Naive thymus-derived CD8-positive, alpha-beta T cell (primary cell): ENCODE results near the gene GLIPR2. TPM values are rescaled to one million over a fixed set of nuclear protein-coding genes. Genes with fewer than 3 reads are reported as not detected.
A peak's percentile ranks its signal among the peaks of the same experiment; 100 is the strongest.

Source experiments
- ATAC-seq, 2 donors: fragments of 150-1000 bp; cut with Tn5 transposase in 1 of 2; sonication (Bioruptor Pico), chemical (Tn5 transposase) in 1 of 2; 1 replicate in 1 of 2; 2 replicates in 1 of 2; pipeline ENCODE4 v1.10.0; 2021; ENCODE audit warnings: mild to moderate bottlenecking in 2 of 2, moderate library complexity in 2 of 2
- POLR2A ChIA-PET: fragments of 350-600 bp; sonication (Branson Sonifier 250); formaldehyde crosslinking; loops from one replicate; lab custom pipeline; 2021; ENCODE audit warnings: antibody characterized with exemption; lab: Charles Lee
- DNase-seq, 10 donors: peaks; one replicate each; pipeline versions ENCODE4 v3.0.0 to v3.0.0-alpha.2; 2020 to 2022
- H3K27ac Mint-ChIP-seq, 10 donors: one replicate each; pipeline ENCODE4 v1.8.0; 2020 to 2022; ENCODE audit warnings: mild to moderate bottlenecking in 10 of 10, mixed read lengths in 10 of 10, moderate library complexity in 4 of 10, inconsistent platforms in 1 of 10
- H3K27me3 Mint-ChIP-seq, 5 donors: one replicate each; pipeline ENCODE4 v1.8.0; 2021 to 2022; ENCODE audit warnings: mixed read lengths in 5 of 5
- H3K36me3 Mint-ChIP-seq, 3 donors: one replicate each; pipeline ENCODE4 v1.8.0; 2020 to 2022; ENCODE audit warnings: mixed read lengths in 3 of 3, mild to moderate bottlenecking in 2 of 3, inconsistent platforms in 1 of 3
- H3K4me1 Mint-ChIP-seq, 4 donors: one replicate each; pipeline ENCODE4 v1.8.0; 2021 to 2022; ENCODE audit warnings: mixed read lengths in 4 of 4
- H3K4me3 Mint-ChIP-seq, 10 donors: one replicate each; pipeline ENCODE4 v1.8.0; 2020 to 2022; ENCODE audit warnings: mild to moderate bottlenecking in 10 of 10, mixed read lengths in 10 of 10, moderate library complexity in 6 of 10, inconsistent platforms in 1 of 10
- H3K9me3 Mint-ChIP-seq, 9 donors: one replicate each; pipeline ENCODE4 v1.8.0; 2020 to 2022; ENCODE audit warnings: mixed read lengths in 9 of 9, mild to moderate bottlenecking in 3 of 9, inconsistent platforms in 1 of 9, moderate library complexity in 1 of 9
- polyA plus RNA-seq, 3 donors: library from polyadenylated mRNA; unstranded; fragments of 300-500 nt; fragmentation: Illumina TruSeq; gene quantifications; one replicate each; pipeline ENCODE4 v1.2.3, GENCODE V29; 2021
- total RNA-seq, 8 experiments: library from RNA in 2 of 8; stranded (reverse) in 2 of 8; gene quantifications; one replicate each; pipeline ENCODE4 v1.2.3 and lab custom pipeline; 2021 to 2026

GLIPR2 gene
- total and polyA plus RNA-seq, 5 experiments from 2014 or later, result 7.0 to 78.9 (median 43.2) TPM

DNA sequence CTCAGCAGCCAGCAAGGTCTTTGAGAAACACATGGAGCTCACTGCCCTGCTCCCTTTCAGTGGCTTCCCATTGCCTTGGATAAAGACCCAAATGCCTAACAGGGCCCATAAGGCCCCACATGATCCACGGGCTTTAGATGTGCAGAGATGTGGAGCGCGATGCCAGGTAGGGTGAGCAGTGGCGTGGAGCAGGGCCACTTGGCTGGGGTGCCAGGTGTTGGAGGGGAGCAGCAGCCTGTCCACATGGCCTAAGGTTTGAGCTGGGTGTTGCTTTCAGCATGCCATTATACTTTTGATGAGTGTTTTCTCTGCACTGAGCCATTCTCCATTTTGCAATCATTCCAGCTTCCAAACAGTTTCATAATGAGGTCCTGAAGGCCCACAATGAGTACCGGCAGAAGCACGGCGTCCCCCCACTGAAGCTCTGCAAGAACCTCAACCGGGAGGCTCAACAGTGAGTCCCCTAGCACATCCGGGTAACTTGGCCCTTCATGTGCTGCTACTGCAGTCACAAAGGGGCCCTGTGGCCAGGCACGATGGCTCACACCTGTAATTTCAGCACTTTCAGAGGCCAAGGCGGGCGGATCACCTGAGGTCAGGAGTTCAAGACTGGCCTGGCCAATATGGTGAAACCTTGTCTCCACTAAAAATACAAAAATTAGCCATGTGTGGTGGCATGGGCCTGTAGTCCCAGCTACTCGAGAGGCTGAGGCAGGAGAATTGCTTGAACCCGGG lies 11.1 kb downstream of the GLIPR2 start:
- peaks cover 54 to 95% (median 90%) of the 10 kb centered on the region in 4 donors for H3K4me1 Mint-ChIP-seq
- peak overlapping the region; percentile 58 to 90 (median 80) for H3K27ac Mint-ChIP-seq
- DNase-seq, result no peak
- H3K36me3 Mint-ChIP-seq, result peaks cover 11 to 23% (median 14%) of the 10 kb centered on the region in 3 donors
- ATAC-seq, result no peak
- POLR2A ChIA-PET, result interaction anchor here (0.6 to 3.8 kb wide), 4 partner anchors 10 to 186 kb away, joined by 3 to 19 read pairs (median 4); partner anchors contain the start of genes CLTA and GLIPR2
- peak overlapping the region in 8 of 10 donors; percentile 12 to 73 (median 33) for H3K4me3 Mint-ChIP-seq
- no peaks in the 10 kb centered on the region for H3K27me3 Mint-ChIP-seq
- H3K9me3 Mint-ChIP-seq, result peaks cover 0 to 19% (median 12%) of the 10 kb centered on the region in 9 donors

DNA sequence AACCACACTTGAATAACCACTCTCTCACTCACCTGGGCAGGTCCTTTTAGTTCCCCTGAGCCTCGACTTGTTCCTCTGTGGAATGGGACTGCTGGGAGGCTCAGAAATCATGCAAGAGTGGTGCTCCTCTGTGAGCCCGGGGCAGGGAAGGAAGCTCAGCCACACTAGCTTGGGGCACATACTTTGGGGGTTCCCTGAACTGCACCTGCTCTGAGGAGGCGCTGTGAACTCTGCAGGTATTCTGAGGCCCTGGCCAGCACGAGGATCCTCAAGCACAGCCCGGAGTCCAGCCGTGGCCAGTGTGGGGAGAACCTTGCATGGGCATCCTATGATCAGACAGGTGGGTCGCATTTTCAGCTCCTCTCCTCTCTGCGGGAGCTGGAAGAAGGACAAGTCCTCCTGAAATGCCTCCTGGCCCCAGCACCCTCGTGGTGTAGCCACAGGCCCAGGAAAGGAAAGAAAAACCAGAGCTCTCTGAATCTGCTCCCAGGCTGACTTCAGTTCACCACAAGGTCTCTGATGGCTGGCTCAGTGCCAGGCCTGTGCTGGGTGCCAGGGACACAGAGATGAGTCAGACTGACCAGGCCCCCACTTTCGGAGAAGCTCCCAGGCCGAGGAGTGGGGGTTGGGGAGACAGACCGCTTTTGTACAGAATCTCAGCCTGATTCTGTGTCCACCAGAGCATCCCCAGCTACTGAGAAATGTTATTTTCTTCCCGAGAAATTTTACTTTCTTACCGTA lies 11.9 kb downstream of the GLIPR2 start:
- Mint-ChIP-seq H3K4me3 (peak overlapping the region in 7 of 10 donors; percentile 10 to 50 (median 26)), H3K9me3 (peaks cover 0 to 19% (median 12%) of the 10 kb centered on the region in 9 donors), H3K36me3 (peaks cover 11 to 23% (median 14%) of the 10 kb centered on the region in 3 donors), H3K27me3 (no peaks in the 10 kb centered on the region), H3K27ac (peak overlapping the region; percentile 41 to 88 (median 80)), H3K4me1 (peaks cover 51 to 95% (median 87%) of the 10 kb centered on the region in 4 donors)
- DNase-seq (peak; percentile 37 to 78 (median 45)), ATAC-seq (peak in 1 of 2 donors; percentile 16)
- POLR2A ChIA-PET, result interaction anchor here (1.0 to 3.8 kb wide), 4 partner anchors 9 to 42 kb away, joined by 3 to 19 read pairs (median 5); partner anchors contain the start of genes CLTA and GLIPR2

DNA sequence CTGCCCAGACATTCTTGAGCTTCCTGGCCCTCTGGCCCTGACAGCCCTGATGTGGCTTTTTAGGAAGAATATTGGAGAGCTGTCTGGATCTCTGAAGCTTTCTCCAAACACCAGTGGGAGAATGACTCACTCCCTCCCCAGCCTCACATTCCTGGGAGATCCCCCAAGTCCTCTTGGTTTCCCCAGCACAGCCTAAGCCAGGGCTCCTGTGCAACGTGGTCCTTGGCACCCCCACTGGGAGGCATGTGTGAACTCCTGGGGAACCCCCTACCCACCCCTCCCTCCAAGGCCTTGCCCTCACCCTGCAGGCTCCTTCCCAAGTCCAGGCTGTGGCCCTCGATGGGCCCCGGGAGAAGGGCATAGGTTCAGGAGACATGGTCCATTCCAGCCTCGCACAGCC lies 12.7 kb downstream of the GLIPR2 start:
- peak overlapping the region in 8 of 10 donors; percentile 52 to 98 (median 79) for H3K27ac Mint-ChIP-seq
- no peak for ATAC-seq
- H3K4me3 Mint-ChIP-seq, result peak overlapping the region in 1 of 10 donors; percentile 22
- POLR2A ChIA-PET, result interaction anchor here (1.5 to 3.8 kb wide), 4 partner anchors 10 to 41 kb away, joined by 4 to 19 read pairs (median 12); partner anchors contain the start of genes CLTA and GLIPR2
- peaks cover 12 to 21% (median 14%) of the 10 kb centered on the region in 3 donors for H3K36me3 Mint-ChIP-seq
- DNase-seq, result no peak
- H3K4me1 Mint-ChIP-seq, result peaks cover 46 to 94% (median 85%) of the 10 kb centered on the region in 4 donors
- peaks cover 0 to 19% (median 12%) of the 10 kb centered on the region in 9 donors for H3K9me3 Mint-ChIP-seq
- H3K27me3 Mint-ChIP-seq, result no peaks in the 10 kb centered on the region

- no peak for DNase-seq
- Mint-ChIP-seq H3K27ac (peak overlapping the region; percentile 94 to 99 (median 98)), H3K4me3 (peak overlapping the region; percentile 52 to 91 (median 86)), H3K9me3 (peaks cover 0 to 10% (median 7%) of the 10 kb centered on the region in 9 donors), H3K4me1 (peaks cover 35 to 87% (median 77%) of the 10 kb centered on the region in 4 donors), H3K27me3 (no peaks in the 10 kb centered on the region), H3K36me3 (peaks cover 8 to 16% (median 13%) of the 10 kb centered on the region in 3 donors)
- ATAC-seq, result no peak
- POLR2A ChIA-PET, result interaction anchor here (0.7 to 3.5 kb wide), 6 partner anchors 8 to 59 kb away, joined by 3 to 19 read pairs (median 4); partner anchors contain the start of gene GLIPR2
Measured at GRCh38 chr9:36150574-36151315, 14.2 kb downstream of the GLIPR2 start.

- ATAC-seq (peak; percentile 94 to 97), DNase-seq (peak; percentile 57 to 93 (median 88))
- Mint-ChIP-seq H3K4me1 (peaks cover 32 to 81% (median 70%) of the 10 kb centered on the region in 4 donors), H3K4me3 (peak overlapping the region; percentile 77 to 91 (median 86)), H3K27ac (peak overlapping the region; percentile 94 to 99 (median 98)), H3K36me3 (peaks cover 0 to 14% (median 11%) of the 10 kb centered on the region in 3 donors), H3K9me3 (peaks cover 0 to 3% (median 0%) of the 10 kb centered on the region in 9 donors), H3K27me3 (no peaks in the 10 kb centered on the region)
- POLR2A ChIA-PET, result interaction anchor here (0.7 to 3.5 kb wide), 14 partner anchors 9 to 59 kb away, joined by 3 to 19 read pairs (median 4); partner anchors contain the start of gene GLIPR2
Measured at GRCh38 chr9:36151316-36152210, 15.0 kb downstream of the GLIPR2 start.

GRCh38 chr9:36152741-36153438 lies 16.4 kb downstream of the GLIPR2 start:
- Mint-ChIP-seq H3K4me3 (peak overlapping the region; percentile 2 to 61 (median 45)), H3K27me3 (no peaks in the 10 kb centered on the region), H3K36me3 (peaks cover 0 to 17% (median 7%) of the 10 kb centered on the region in 3 donors), H3K9me3 (no peaks in the 10 kb centered on the region), H3K4me1 (peaks cover 27 to 70% (median 59%) of the 10 kb centered on the region in 4 donors), H3K27ac (peak overlapping the region; percentile 72 to 98 (median 91))
- no peak for ATAC-seq
- POLR2A ChIA-PET, result interaction anchor here (0.5 to 3.5 kb wide), 18 partner anchors 8 to 1770 kb away, joined by 3 to 19 read pairs (median 4); partner anchors contain the start of genes CLTA and GLIPR2
- DNase-seq, result no peak

GRCh38 chr9:36153746-36154145 lies 17.2 kb downstream of the GLIPR2 start:
- H3K4me1 Mint-ChIP-seq, result peaks cover 30 to 68% (median 52%) of the 10 kb centered on the region in 4 donors
- POLR2A ChIA-PET, result no interaction called here
- DNase-seq, result no peak

GRCh38 chr9:36154331-36154952 lies 17.9 kb downstream of the GLIPR2 start:
- no peaks in the 10 kb centered on the region for H3K27me3 Mint-ChIP-seq
- POLR2A ChIA-PET, result interaction anchor here (0.6 to 1.3 kb wide), 6 partner anchors 10 to 63 kb away, joined by 3 to 5 read pairs (median 3); partner anchors contain the start of gene GLIPR2
- H3K4me3 Mint-ChIP-seq, result peak overlapping the region in 7 of 10 donors; percentile 9 to 76 (median 37)
- DNase-seq (peak in 1 of 10 donors; percentile 14), ATAC-seq (no peak)
- peaks cover 0 to 21% (median 13%) of the 10 kb centered on the region in 3 donors for H3K36me3 Mint-ChIP-seq
- H3K27ac Mint-ChIP-seq, result peak overlapping the region; percentile 71 to 96 (median 86)
- peaks cover 31 to 67% (median 49%) of the 10 kb centered on the region in 4 donors for H3K4me1 Mint-ChIP-seq
- no peaks in the 10 kb centered on the region for H3K9me3 Mint-ChIP-seq

More at GRCh38 chr9:36153746-36154145, 17.2 kb downstream of the GLIPR2 start:
- Mint-ChIP-seq H3K9me3 (no peaks in the 10 kb centered on the region), H3K27me3 (no peaks in the 10 kb centered on the region), H3K4me3 (peak overlapping the region in 6 of 10 donors; percentile 37 to 76 (median 58)), H3K36me3 (peaks cover 0 to 21% (median 13%) of the 10 kb centered on the region in 3 donors), H3K27ac (peak overlapping the region; percentile 77 to 98 (median 90))
- ATAC-seq, result no peak

DNA sequence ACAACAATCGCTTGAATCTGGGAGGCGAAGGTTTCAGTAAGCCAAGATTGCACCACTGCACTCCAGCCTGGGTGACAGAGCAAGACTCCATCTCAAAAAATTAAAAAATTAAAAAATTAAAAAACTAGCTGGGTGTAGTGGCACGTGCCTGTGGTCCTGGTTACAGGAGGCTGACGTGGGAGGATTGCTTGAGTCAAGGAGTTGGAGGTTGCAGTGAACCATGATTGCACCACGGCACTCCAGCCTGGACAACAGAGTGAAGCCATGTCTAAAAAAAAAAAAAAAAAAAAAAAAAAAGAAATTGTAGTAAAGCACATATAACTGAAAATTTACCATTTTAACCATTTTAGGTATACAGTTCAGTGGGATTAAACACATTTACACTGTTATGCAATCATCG lies 19.6 kb downstream of the GLIPR2 start:
- no peak for ATAC-seq
- Mint-ChIP-seq H3K27me3 (no peaks in the 10 kb centered on the region), H3K4me3 (no peak overlapping the region), H3K27ac (peak overlapping the region in 1 of 10 donors; percentile 62), H3K9me3 (no peaks in the 10 kb centered on the region), H3K4me1 (peaks cover 25 to 50% (median 35%) of the 10 kb centered on the region in 4 donors), H3K36me3 (peaks cover 0 to 26% (median 16%) of the 10 kb centered on the region in 3 donors)
- POLR2A ChIA-PET, result interaction anchor here (0.7 to 1.2 kb wide), 2 partner anchors 12 to 1775 kb away, joined by 4 read pairs; no protein-coding TSS in a partner anchor
- DNase-seq, result no peak

DNA sequence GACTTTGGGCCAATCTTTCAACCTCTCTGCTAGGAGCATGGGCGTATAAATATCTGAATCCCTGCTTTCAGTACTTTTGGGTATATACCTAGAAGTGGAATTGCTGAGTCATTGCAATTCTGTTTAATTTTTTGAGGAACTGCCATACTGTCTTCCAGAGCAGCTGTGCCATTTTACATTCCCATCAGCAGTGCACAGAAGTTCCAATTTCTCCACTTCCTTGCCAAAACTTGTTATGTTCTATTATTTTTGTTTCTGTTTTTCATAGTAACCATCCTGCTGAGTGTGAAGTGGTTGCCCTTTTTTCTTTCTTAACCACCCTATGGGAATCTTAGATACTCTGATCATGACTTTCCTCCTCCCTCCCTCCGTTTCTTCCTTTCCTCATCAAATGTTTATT lies 21.6 kb downstream of the GLIPR2 start:
- no peaks in the 10 kb centered on the region for H3K9me3 Mint-ChIP-seq
- DNase-seq (no peak), ATAC-seq (no peak)
- H3K36me3 Mint-ChIP-seq, result peaks cover 0 to 33% (median 17%) of the 10 kb centered on the region in 3 donors
- H3K4me3 Mint-ChIP-seq, result no peak overlapping the region
- peak overlapping the region in 3 of 10 donors; percentile 13 to 71 (median 16) for H3K27ac Mint-ChIP-seq
- peaks cover 20 to 32% (median 24%) of the 10 kb centered on the region in 4 donors for H3K4me1 Mint-ChIP-seq
- no peaks in the 10 kb centered on the region for H3K27me3 Mint-ChIP-seq
- POLR2A ChIA-PET, result no interaction called here
